Neuronal stem cell (in vitro differentiated cells): ENCODE data around the gene CCDC34.
"Not testable (repeated sequence)": the region's sequence is repeated elsewhere in the genome, so short reads cannot be mapped to it uniquely, and the experiment has no call there.

Source experiments
- DNase-seq: peaks from one replicate; pipeline ENCODE4 v3.0.0-alpha.2; 2013; ENCODE audit warnings: low spot score
- H2AFZ ChIP-seq: one replicate; pipeline ENCODE4 v1.6.1; 2013; ENCODE audit warnings: mild to moderate bottlenecking, low read length, inconsistent platforms
- H2AK5ac ChIP-seq: 2 replicates; pipeline ENCODE4 v1.6.1; 2013; ENCODE audit warnings: low read depth, mild to moderate bottlenecking, inconsistent platforms, low read length, moderate library complexity, mixed read lengths
- H2BK120ac ChIP-seq: 2 replicates; pipeline ENCODE4 v1.6.1; 2013; ENCODE audit warnings: low read depth, mild to moderate bottlenecking, inconsistent platforms, low read length, moderate library complexity, mixed read lengths
- H2BK12ac ChIP-seq: one replicate; pipeline ENCODE4 v1.6.1; 2013; ENCODE audit warnings: low read length, inconsistent platforms
- H2BK15ac ChIP-seq: 2 replicates; pipeline ENCODE4 v1.6.1; 2013; ENCODE audit warnings: mild to moderate bottlenecking, low read length, inconsistent platforms, mixed read lengths
- H2BK5ac ChIP-seq: one replicate; pipeline ENCODE4 v1.6.1; 2013; ENCODE audit warnings: inconsistent platforms, mild to moderate bottlenecking, low read length, moderate library complexity
- H3K14ac ChIP-seq: one replicate; pipeline ENCODE4 v1.6.1; 2013; ENCODE audit warnings: low read length, inconsistent platforms
- H3K18ac ChIP-seq: 2 replicates; pipeline ENCODE4 v1.6.1; 2013; ENCODE audit warnings: low read length, inconsistent platforms
- H3K23ac ChIP-seq: 2 replicates; pipeline ENCODE4 v1.6.1; 2013; ENCODE audit warnings: low read depth, mild to moderate bottlenecking, mixed read lengths, low read length, inconsistent platforms; ENCODE audit not compliant: poor library complexity
- H3K27ac ChIP-seq: replicated peaks from 3 replicates; pipeline ENCODE4 v1.5.1; 2013; ENCODE audit warnings: low read length, inconsistent platforms
- H3K27me3 ChIP-seq, 3 experiments: 2 replicates each; pipeline ENCODE4 v1.6.1; 2013; ENCODE audit warnings: low read length in 3 of 3, mild to moderate bottlenecking in 2 of 3, inconsistent platforms in 1 of 3, low read depth in 1 of 3, mixed read lengths in 1 of 3, moderate library complexity in 1 of 3; ENCODE audit not compliant: control insufficient read depth in 3 of 3, insufficient read depth in 3 of 3
- H3K36me3 ChIP-seq, 2 donors: replicated peaks in 1 of 2; 2 replicates each; pipeline ENCODE4 v1.6.1; 2013; ENCODE audit warnings: low read length in 2 of 2; ENCODE audit not compliant: control insufficient read depth in 2 of 2, insufficient read depth in 2 of 2
- H3K4ac ChIP-seq: 2 replicates; pipeline ENCODE4 v1.6.1; 2013; ENCODE audit warnings: inconsistent platforms, mild to moderate bottlenecking, low read length, moderate library complexity
- H3K4me1 ChIP-seq, 2 donors: 1 replicate in 1 of 2; 2 replicates in 1 of 2; pipeline ENCODE4 v1.6.1; 2013; ENCODE audit warnings: low read length in 2 of 2, low read depth in 1 of 2; ENCODE audit not compliant: control insufficient read depth in 2 of 2, insufficient read depth in 1 of 2
- H3K4me2 ChIP-seq: one replicate; pipeline ENCODE4 v1.6.1; 2013; ENCODE audit warnings: mild to moderate bottlenecking, low read length, inconsistent platforms; ENCODE audit not compliant: insufficient read depth, poor library complexity, severe bottlenecking
- H3K4me3 ChIP-seq, 2 donors: 2 replicates each; pipeline ENCODE4 v1.5.1; 2013; ENCODE audit warnings: low read length in 2 of 2, mild to moderate bottlenecking in 2 of 2, inconsistent platforms in 1 of 2, moderate library complexity in 1 of 2
- H3K79me1 ChIP-seq: one replicate; pipeline ENCODE4 v1.6.1; 2013; ENCODE audit warnings: low read depth, mild to moderate bottlenecking, inconsistent platforms, low read length, moderate library complexity
- H3K9ac ChIP-seq: one replicate; pipeline ENCODE4 v1.6.1; 2013; ENCODE audit warnings: mild to moderate bottlenecking, low read depth, low read length, inconsistent platforms; ENCODE audit not compliant: poor library complexity
- H3K9me3 ChIP-seq, 2 donors: replicated peaks in 1 of 2; 2 replicates each; pipeline versions ENCODE3 to v1.6.1; 2013; ENCODE audit warnings: low read length in 2 of 2, mild to moderate bottlenecking in 2 of 2, inconsistent platforms in 1 of 2, low read depth in 1 of 2, mixed read lengths in 1 of 2, moderate library complexity in 1 of 2; ENCODE audit not compliant: control insufficient read depth in 2 of 2, insufficient read depth in 1 of 2
- H4K8ac ChIP-seq: one replicate; pipeline ENCODE4 v1.6.1; 2013; ENCODE audit warnings: low read depth, mild to moderate bottlenecking, inconsistent platforms, low read length, moderate library complexity
- H4K91ac ChIP-seq: one replicate; pipeline ENCODE4 v1.6.1; 2013; ENCODE audit warnings: low read length, low read depth, mild to moderate bottlenecking, inconsistent platforms; ENCODE audit not compliant: poor library complexity
- WGBS, 2 donors: extraction: QIAGEN DNeasy Blood & Tissue Kit; methylation state at CpG; one replicate each; pipeline ENCODE4 v1.1.7; 2013; ENCODE audit warnings: missing lambda C conversion rate in 2 of 2, mixed read lengths in 1 of 2; ENCODE audit not compliant: insufficient read length in 2 of 2, insufficient replicate concordance in 1 of 2; ENCODE audit errors: extremely low coverage in 2 of 2; 5-methylcytosine and 5-hydroxymethylcytosine counted together

Gene CCDC34

DNA sequence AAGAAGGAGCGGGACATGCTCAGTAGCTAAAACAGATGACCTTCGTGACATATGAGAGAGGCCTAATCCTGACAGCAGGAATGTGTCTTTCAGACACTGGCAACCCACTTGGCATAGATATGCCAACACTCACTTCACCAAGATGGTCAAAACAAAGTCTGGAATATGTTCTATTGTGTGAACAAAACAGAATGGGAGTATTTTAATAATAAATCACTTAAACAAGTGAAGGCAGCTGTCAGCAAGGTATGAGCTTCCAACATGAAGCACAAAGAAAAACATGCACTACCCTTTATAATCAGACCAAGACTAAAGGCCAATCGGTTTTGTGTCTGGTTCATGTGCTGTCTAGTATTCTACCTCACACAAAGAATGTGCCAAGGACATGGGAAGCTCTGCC lies 23.1 kb downstream of the CCDC34 start:
- no peak overlapping the region for H4K91ac ChIP-seq
- no peak overlapping the region for H3K18ac ChIP-seq
- no peak overlapping the region for H2BK5ac ChIP-seq
- H3K4me2 ChIP-seq: no peak overlapping the region
- no peak overlapping the region for H2BK12ac ChIP-seq
- H2BK120ac ChIP-seq: no peak overlapping the region
- no peak overlapping the region for H4K8ac ChIP-seq
- H3K4me3 ChIP-seq: no peak overlapping the region
- no peak overlapping the region for H3K4ac ChIP-seq
- H2AK5ac ChIP-seq: no peak overlapping the region
- no CpG with 5 or more reads among the region's 3 CpGs for WGBS, 2 donors
- no peaks in the 10 kb centered on the region for H3K4me1 ChIP-seq
- H3K14ac ChIP-seq: no peak overlapping the region
- no peak overlapping the region for H2BK15ac ChIP-seq
- peaks cover 0 to 3% of the 10 kb centered on the region in 2 donors for H3K9me3 ChIP-seq
- H2AFZ ChIP-seq: no peak overlapping the region
- DNase-seq: no peak
- no peak overlapping the region for H3K27ac ChIP-seq
- peaks cover 0 to 62% of the 10 kb centered on the region in 2 donors for H3K36me3 ChIP-seq
- H3K9ac ChIP-seq: no peak overlapping the region
- H3K23ac ChIP-seq: no peak overlapping the region
- no peaks in the 10 kb centered on the region for H3K27me3 ChIP-seq
- no peaks in the 10 kb centered on the region for H3K79me1 ChIP-seq

- H3K9ac ChIP-seq, H3K14ac ChIP-seq, H3K4me1 ChIP-seq, H3K27me3 ChIP-seq, H3K23ac ChIP-seq, H3K18ac ChIP-seq, H2BK120ac ChIP-seq, H3K4me2 ChIP-seq, H3K27ac ChIP-seq, H4K91ac ChIP-seq, H3K4me3 ChIP-seq, H2BK5ac ChIP-seq, DNase-seq, H2BK15ac ChIP-seq, H2BK12ac ChIP-seq, H2AK5ac ChIP-seq, H4K8ac ChIP-seq, H3K79me1 ChIP-seq, H3K9me3 ChIP-seq, H3K4ac ChIP-seq, H2AFZ ChIP-seq: not testable (repeated sequence)
- no CpG with 5 or more reads among the region's 4 CpGs for WGBS, 2 donors
- H3K36me3 ChIP-seq: peaks cover 0 to 64% of the 10 kb centered on the region in 2 donors
Observed at GRCh38 chr11:27334764-27335163, 28.3 kb downstream of the CCDC34 start.

DNA sequence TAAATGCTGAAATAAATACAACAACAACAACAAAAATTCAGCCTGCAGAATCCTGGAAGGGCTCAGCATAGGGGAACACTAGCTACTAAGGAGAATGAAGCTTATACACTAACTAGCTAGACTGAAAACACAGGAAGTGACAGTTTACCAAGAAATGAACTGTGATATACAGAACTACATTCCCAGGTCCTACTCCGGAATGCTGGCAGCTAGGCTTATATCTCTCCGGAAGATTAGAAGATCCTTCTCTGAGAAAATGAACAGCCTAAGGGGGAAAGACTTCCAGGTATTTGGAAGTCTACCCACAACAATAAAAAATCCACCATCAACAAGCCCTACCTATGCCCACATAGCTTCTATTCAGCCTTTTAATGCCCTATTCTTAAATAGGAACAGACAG lies 31.0 kb downstream of the CCDC34 start:
- Histone ChIP-seq H3K36me3 (peaks cover 0 to 43% of the 10 kb centered on the region in 2 donors), H4K91ac (no peak overlapping the region), H2BK5ac (no peak overlapping the region), H3K4me3 (no peak overlapping the region), H4K8ac (no peak overlapping the region), H2BK15ac (no peak overlapping the region), H3K4ac (no peak overlapping the region), H2AFZ (no peak overlapping the region), H3K27ac (no peak overlapping the region), H3K23ac (no peak overlapping the region), H3K9me3 (no peaks in the 10 kb centered on the region), H3K14ac (no peak overlapping the region), H2AK5ac (no peak overlapping the region), H3K18ac (no peak overlapping the region), H2BK120ac (no peak overlapping the region), H3K27me3 (no peaks in the 10 kb centered on the region), H3K79me1 (peaks cover 2% of the 10 kb centered on the region), H3K4me1 (no peaks in the 10 kb centered on the region), H2BK12ac (no peak overlapping the region), H3K4me2 (no peak overlapping the region), H3K9ac (no peak overlapping the region)
- DNase-seq: no peak
- no CpG with 5 or more reads among the region's 2 CpGs for WGBS, 2 donors

GRCh38 chr11:27330633-27331270 lies 32.3 kb downstream of the CCDC34 start:
- H2BK12ac ChIP-seq: no peak overlapping the region
- H3K9ac ChIP-seq: no peak overlapping the region
- no peak overlapping the region for H3K4ac ChIP-seq
- no peaks in the 10 kb centered on the region for H3K27me3 ChIP-seq
- H2BK120ac ChIP-seq: no peak overlapping the region
- H2AFZ ChIP-seq: no peak overlapping the region
- no peak overlapping the region for H2AK5ac ChIP-seq
- H3K4me1 ChIP-seq: no peaks in the 10 kb centered on the region
- DNase-seq: no peak
- H3K14ac ChIP-seq: no peak overlapping the region
- H3K4me2 ChIP-seq: no peak overlapping the region
- no peak overlapping the region for H2BK15ac ChIP-seq
- H3K79me1 ChIP-seq: peaks cover 2% of the 10 kb centered on the region
- no peak overlapping the region for H3K23ac ChIP-seq
- no peak overlapping the region for H3K27ac ChIP-seq
- peaks cover 0 to 32% of the 10 kb centered on the region in 2 donors for H3K36me3 ChIP-seq
- no peak overlapping the region for H4K8ac ChIP-seq
- H3K18ac ChIP-seq: no peak overlapping the region
- H2BK5ac ChIP-seq: no peak overlapping the region
- no CpG with 5 or more reads among the region's 1 CpG for WGBS, 2 donors
- H3K9me3 ChIP-seq: no peaks in the 10 kb centered on the region
- H4K91ac ChIP-seq: no peak overlapping the region
- no peak overlapping the region for H3K4me3 ChIP-seq
